Lower leg skin (tissue), 3 donors: ENCODE results near the gene PSMB10.

Experiments
- POLR2A ChIP-seq, 2 donors: fragments of 450-650 bp; IDR thresholded peaks; one replicate each; pipeline ENCODE4 v1.6.1; 2016 to 2017; ENCODE audit warnings: antibody characterized with exemption in 2 of 2, mild to moderate bottlenecking in 1 of 2, moderate library complexity in 1 of 2
- TF ChIP-seq, protein P1 (sequence below), 3 donors: fragments of 450-650 bp; IDR thresholded peaks; one replicate each; pipeline ENCODE4 v1.5.1; 2016; ENCODE audit warnings: antibody characterized with exemption in 3 of 3, mild to moderate bottlenecking in 3 of 3, moderate library complexity in 2 of 3

GRCh38 chr16:67901734-67902133 lies 34.9 kb downstream of the PSMB10 start:
- TF ChIP-seq, protein P1, sequence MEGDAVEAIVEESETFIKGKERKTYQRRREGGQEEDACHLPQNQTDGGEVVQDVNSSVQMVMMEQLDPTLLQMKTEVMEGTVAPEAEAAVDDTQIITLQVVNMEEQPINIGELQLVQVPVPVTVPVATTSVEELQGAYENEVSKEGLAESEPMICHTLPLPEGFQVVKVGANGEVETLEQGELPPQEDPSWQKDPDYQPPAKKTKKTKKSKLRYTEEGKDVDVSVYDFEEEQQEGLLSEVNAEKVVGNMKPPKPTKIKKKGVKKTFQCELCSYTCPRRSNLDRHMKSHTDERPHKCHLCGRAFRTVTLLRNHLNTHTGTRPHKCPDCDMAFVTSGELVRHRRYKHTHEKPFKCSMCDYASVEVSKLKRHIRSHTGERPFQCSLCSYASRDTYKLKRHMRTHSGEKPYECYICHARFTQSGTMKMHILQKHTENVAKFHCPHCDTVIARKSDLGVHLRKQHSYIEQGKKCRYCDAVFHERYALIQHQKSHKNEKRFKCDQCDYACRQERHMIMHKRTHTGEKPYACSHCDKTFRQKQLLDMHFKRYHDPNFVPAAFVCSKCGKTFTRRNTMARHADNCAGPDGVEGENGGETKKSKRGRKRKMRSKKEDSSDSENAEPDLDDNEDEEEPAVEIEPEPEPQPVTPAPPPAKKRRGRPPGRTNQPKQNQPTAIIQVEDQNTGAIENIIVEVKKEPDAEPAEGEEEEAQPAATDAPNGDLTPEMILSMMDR (IDR thresholded peaks at IDR 0.05), result no peak
- TF ChIP-seq POLR2A (IDR thresholded peaks at IDR 0.05), result no peak
